H4 (cell line): Measurements from ENCODE around the gene ZC2HC1B. TPM values are rescaled to one million over a fixed set of nuclear protein-coding genes. Genes with fewer than 3 reads are reported as not detected.
A peak's percentile ranks its signal among the peaks of the same experiment; 100 is the strongest.
"Not testable (repeated sequence)": the region's sequence is repeated elsewhere in the genome, so short reads cannot be mapped to it uniquely, and the experiment has no call there.

ENCODE experiments used
- DNase-seq: peaks from one replicate; pipeline ENCODE4 v3.0.0-alpha.2; 2015; ENCODE audit warnings: low spot score
- total RNA-seq: library from RNA; depleted of rRNA; stranded (reverse); fragments of >200 nt; shearing (Covaris generic); gene quantifications from 2 replicates; pipeline ENCODE4 v1.2.3, GENCODE V29; 2014; rRNA removed

The ZC2HC1B gene, protein sequence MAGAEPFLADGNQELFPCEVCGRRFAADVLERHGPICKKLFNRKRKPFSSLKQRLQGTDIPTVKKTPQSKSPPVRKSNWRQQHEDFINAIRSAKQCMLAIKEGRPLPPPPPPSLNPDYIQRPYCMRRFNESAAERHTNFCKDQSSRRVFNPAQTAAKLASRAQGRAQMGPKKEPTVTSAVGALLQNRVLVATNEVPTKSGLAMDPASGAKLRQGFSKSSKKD
- not detected in 2 replicates for total RNA-seq

DNA sequence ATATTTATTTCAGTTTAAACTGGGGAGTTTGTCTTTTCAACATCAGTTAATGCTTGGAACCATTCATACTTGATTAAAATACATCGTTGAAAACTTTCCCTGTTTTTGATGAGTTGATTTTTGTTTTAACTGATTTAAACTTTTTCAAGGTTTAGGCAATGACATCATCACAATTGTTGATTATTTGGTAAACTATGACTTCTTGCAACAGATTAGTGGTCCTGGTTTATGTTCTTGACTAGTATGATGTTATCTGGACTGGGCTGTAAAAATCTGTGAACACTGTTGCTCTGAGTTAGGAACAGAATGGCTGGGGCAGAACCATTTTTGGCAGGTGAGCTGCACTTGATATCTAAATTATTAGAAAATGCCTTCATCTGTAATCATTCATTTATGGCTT lies at the start of gene ZC2HC1B:
Gene ZC2HC1B (plus strand): TSS at position 241 of the 400 bp plus-strand sequence. CDS start 66 bp downstream, at position 307.
- DNase-seq: no peak

DNA sequence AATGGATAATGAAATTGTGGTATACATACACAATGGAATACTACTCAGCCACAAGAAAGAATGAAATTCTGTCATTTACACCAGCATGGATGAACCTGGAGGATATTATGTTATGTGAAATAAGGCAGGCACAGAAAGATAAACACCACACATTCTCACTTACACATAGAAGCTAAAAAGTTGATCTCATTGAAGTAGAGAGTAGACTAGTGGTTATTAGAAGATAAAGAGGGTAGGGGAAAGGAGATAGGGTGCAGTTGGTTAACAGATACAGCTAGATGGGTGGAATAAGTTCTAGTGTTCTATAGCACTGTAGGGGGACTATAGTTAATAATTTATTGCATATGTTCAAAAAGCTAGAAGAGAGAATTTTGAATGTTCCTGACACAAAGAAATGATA lies 46.7 kb upstream of the ZC2HC1B start:
- DNase-seq: no peak

DNA sequence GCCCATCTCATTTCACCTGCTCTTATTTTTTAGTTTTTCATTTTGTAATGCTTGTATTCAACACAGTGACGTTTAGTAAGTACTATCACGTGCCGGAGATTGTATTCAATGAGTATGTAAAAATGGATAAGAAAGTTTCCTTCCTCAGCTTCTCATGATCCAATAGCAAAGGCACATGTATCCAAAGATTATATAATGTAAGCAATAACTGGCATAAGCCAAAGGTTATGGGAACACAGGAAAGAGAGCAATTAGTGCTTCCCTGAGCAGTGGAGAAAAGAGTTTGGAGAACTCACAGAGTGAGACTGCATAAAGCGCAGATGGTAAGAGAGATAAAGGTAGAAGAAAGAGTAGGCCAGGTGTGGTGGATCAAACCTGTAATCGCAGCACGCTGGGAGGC lies 42.9 kb upstream of the ZC2HC1B start:
- DNase-seq: no peak

DNA sequence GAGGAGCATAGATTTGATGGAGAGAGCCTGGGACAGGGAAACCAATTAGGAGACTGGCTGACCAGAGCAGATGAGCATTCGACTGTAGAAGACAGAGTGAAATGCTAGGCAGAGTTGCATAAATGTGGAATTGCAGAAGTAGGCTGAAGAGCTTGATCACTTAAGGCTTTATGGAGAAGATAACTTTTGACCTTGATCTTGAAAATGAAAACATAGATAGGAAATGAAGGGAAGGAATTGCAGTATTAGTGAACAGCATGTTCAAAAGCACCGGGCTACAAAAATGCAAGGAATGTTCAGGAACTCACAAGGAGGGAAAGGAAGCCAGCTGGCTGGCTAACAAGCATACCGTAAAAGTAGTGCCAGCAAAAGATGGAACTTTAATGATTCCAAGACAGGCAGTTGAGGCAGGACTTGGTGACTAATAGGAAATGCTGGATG lies 41.7 kb upstream of the ZC2HC1B start:
- no peak for DNase-seq

DNA sequence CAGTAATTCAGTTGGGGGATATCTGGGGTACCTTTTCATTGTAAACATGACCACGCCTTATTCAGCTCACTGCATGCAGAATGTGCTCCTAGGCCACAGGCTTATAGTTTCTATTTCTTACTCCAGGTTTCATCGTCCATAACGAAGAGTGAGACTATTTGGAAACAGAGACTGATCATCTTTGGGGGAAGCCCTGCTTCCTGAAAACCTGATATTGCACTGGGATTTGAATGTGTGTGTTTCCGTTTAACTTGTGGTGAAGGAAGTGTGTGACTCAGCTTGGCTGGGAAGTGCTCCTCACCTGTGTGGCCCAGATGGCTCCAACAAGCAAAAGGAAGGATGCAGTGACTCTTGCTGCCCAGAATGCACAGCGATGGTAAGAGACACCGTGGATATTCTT lies 40.7 kb upstream of the ZC2HC1B start:
- DNase-seq: no peak

DNA sequence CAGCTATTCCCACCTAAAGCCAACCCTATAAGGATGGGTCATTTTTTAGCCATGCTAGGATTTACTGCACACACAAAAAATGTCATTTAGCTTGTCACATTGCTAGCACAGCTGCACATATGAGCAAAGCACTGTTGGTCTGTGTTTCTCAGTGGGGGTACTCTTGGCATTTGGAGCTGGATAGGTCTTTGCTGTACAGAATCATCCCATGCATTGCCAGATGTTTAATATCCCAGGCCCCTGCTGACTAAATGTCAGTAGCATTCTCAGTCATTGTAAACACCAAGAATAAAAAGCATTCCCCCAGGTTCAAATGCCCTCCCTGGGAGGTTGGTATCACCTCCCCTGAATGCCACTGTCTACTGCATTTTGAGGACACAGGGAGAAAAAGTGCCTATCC lies 35.7 kb upstream of the ZC2HC1B start:
- no peak for DNase-seq

DNA sequence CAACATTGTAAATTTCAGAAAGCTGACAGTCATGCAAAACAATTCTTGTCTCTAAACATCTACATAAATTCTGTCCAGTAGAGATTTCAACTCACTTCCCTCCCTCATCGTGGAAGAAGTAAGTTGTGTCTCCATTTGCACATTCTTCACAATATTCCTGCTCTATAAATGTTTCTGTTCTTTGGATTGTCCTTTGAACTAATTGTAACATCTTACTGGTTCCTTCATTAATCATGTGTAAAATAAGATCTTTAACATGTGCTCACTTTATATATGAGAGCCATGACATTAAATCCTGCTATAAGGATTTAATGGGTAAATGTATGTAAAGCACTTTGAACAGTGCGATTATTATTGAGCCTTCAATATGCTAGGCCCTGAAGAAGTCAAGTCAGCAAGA lies 28.1 kb upstream of the ZC2HC1B start:
- no peak for DNase-seq

DNA sequence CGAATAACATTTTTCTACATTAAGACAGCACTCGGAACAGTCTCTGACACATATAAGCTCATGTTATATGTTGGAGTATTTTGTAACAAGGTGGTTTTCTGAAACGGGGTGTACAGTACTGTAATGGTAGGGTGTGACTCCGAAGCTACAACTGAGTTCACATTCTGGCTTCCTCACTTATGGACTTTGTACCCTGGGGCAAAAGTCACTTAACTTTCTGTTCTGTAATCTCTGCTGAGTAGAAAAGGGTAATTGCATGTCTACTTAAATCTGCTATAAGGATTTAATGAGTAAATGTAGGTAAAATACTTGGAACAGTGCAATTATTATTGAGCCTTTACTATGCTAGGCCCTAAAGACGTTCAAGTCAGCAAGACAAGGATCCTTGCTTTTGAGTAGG lies 25.9 kb upstream of the ZC2HC1B start:
- no peak for DNase-seq

DNA sequence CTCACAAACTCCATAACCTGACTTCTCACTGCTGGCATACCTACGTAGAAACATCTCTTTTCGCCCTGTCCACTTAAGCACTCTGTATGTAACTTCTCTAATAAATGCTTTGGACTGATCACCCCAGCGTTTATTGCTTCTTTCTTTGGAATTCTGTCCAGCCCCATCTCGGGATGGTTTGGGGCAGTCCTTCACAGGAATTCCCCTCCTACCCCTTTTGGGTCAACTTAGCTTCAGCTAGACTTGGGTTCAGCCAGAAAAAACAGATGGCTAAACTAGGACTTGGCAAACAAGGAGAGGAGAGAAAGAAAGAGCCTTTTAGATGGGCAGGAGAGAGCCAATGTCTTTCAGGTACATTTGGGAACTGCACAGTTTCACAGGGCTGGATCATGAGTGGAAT lies 25.1 kb upstream of the ZC2HC1B start:
- no peak for DNase-seq

DNA sequence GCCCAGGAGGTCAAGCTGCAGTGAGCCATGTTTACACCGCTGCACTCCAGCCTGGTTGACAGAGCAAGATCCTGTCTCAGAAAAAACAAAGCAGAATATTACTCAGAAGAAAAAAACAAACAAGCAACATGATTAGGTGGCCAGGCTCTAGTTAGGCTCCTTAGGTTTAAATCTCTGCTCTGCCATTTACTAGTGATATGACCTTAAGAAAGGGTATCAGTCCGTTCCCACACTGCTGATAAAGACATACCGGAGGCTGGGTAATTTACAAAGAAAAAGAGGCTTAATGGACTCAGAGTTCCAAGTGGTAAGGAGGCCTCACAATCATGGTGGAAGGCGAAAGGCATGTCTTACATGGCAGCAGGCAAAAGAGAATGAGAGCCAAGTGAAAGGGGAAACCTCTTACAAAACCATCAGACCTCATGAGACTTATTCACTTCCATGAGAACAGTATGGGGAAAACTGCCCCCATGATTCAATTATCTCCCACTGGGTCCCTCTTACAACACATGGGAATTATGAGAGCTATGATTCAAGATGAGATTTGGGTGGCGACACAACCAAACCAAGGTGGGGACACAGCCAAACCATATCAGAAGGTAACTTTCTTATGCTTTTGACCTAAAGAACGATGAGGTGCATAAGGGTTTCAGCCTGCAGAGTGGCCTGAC lies 23.5 kb upstream of the ZC2HC1B start:
- no peak for DNase-seq

DNA sequence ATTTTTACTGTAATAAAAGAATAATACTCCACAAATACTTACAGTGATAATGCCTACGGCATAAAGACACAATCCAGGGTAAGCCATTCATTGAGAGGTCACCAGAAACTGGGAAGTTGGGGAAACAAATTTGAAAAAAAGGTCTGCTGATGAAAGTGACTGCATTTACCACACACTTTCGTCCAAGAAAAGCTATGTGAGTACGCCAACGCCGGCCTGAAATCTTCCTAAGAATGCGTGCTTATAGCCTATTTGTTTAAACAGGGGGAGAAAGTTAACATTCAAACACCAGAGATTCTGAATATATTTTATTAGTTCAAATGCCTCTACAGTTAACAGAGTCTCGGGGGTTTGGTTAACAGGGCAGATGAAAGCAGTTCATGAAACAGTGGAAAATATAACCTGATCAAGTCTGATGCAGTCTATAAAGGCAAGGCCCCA lies 21.8 kb upstream of the ZC2HC1B start:
- no peak for DNase-seq

DNA sequence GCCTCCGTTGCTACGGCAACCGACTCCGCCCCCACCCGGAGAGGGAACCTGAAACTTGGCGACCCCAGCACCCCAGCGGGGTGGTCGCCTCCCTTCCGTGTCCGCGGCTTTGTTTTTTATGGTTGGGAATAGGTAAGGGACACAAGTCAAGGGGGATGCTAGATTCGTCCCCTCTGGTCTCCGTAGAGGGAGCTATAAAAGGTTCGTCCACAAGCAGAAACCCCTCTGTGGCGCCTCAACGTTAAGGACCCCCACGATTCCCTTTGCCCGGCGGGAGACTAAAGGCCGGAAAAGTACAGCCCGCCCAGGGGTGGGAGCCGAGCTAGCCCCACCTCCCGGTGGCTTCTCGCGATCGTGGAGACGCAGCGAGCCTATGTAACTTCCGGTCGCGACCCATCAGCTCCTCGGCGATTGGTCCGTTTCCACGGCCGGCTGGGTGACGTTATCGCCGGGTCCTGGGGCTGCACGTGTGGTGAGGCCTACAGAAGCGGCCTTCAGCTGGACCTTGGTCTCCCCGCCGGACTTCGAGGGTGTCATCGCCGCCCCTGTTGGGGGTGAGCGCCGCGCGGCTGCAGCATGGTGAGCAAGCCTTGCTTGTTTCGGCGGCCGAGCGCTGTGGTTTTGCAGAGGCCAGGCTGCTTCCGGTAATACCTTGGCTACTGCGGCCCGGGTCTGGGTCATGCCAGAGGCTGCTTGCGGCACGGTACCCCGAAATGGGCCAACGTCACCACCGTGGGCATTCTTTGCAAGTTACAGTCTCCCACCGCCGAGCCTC lies 21.2 kb upstream of the ZC2HC1B start, which contains the start of gene LTV1:
Gene LTV1 (plus strand): TSS at position 437 of the 775 bp plus-strand sequence. CDS start 140 bp downstream, at position 577.
- peak; percentile 90 for DNase-seq

DNA sequence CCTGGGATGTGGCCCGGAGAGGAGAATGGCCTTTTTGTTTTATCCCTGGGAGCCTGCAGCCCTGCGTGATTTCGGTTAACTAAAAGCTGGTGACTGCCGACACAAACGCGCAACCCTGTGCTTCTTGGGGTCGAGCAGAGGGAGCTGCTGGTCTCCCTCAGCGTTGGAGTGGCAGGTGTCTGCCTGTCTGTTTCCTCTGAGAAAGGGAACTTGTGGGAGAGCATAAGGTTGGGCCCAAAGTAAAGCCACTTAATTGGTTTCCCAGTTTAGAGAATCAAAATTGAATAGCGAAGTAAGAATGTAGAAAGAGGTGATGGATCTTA lies 20.6 kb upstream of the ZC2HC1B start:
- no peak for DNase-seq

DNA sequence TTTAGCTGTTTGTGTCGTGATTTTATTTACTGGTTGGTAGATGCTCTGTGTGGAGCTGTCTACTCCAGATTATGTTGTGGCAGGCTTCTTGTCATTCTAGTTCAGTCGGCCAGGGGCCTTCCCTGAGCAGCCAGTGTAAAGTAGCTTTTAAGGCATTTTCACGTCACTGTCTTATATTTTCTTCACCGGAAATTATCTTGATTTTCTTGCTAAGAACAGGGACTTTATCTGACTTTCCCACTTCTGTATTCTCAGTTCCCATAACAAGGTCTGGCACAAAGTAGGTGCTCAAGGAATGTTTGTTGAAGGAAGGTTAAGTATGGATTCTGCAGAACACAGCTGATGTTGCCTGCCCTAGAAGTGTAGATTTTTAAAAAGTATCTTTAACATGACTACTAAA lies 20.3 kb upstream of the ZC2HC1B start:
- no peak for DNase-seq

DNA sequence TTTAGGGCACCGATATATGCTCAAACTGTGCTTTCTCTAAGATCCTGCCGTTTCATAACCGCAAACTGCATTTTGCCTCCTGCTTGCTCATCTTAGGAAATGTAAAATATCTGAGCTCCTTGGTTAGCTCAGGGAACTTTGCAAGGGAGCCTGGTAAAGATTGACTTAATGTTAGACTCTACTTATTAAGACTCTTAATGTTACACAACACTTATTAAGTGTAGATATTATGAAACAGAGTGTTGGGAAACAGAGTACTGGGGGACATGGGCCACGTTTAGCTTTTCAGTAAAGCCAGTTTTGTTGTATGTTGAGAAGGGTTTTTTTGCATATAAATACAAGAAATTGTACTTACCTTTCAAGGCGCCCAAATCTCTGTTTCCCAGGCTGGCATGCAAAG lies 19.2 kb upstream of the ZC2HC1B start:
- DNase-seq: no peak

DNA sequence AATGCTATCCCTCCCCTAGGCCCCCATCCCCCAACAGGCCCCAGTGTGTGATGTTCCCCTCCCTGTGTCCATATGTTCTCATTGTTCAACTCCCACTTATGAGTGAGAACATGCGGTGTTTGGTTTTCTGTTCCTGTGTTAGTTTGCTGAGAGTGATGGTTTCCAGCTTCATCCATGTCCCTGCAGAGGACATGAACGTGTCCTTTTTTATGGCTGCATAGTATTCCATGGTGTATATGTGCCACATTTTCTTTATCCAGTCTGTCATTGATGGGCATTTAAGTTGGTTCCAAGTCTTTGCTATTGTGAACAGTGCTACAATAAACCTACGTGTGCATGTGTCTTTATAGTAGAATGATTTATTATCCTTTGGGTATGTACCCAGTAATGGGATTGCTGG lies 12.6 kb upstream of the ZC2HC1B start:
- not testable (repeated sequence) for DNase-seq

DNA sequence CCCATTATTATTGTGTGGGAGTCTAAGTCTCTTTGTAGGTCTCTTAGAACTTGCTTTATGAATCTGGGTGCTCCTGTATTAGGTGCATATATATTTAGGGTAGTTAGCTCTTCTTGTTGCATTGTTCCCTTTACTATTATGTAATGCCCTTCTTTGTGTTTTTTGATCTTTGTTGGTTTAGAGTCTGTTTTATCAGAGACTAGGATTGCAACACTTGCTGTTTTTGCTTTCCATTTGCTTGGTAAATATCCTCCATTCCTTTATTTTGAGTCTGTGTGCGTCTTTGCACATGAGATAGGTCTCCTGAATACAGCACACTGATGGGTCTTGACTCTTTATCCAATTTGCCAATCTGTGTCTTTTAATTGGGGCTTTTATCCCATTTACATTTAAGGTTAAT lies 9.2 kb upstream of the ZC2HC1B start:
- DNase-seq: not testable (repeated sequence)

DNA sequence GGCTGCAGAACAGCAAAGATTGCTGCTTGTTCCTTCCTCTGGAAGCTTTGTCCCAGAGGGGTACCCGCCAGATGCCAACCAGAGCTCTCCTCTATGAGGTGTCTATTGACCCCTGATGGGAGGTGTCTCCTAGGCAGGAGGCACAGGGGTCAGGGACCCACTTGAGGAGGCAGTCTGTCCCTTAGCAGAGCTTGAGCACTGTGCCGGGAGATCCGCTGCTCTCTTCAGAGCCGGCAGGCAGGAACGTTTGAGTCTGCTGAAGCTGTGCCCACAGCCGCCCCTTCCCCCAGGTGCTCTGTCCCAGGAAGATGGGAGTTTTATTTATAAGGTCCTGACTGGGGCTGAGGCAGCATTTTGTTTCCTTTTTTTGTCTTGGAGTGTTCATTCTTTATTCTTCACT lies 7.5 kb upstream of the ZC2HC1B start:
- not testable (repeated sequence) for DNase-seq

DNA sequence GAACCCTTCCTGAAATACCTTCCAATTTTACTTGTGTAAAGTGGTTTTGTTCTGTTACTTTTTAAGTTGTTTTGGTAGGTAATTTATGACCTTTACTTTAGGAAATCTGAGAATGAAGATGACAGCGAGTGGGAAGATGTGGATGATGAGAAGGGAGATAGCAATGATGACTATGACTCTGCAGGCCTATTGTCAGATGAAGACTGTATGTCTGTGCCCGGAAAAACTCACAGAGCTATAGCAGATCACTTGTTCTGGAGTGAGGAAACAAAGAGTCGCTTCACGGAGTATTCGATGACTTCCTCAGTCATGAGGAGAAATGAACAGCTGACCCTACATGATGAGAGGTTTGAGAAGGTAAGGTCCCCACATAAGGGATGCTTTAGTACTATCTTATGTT lies 6.6 kb upstream of the ZC2HC1B start:
- no peak for DNase-seq

DNA sequence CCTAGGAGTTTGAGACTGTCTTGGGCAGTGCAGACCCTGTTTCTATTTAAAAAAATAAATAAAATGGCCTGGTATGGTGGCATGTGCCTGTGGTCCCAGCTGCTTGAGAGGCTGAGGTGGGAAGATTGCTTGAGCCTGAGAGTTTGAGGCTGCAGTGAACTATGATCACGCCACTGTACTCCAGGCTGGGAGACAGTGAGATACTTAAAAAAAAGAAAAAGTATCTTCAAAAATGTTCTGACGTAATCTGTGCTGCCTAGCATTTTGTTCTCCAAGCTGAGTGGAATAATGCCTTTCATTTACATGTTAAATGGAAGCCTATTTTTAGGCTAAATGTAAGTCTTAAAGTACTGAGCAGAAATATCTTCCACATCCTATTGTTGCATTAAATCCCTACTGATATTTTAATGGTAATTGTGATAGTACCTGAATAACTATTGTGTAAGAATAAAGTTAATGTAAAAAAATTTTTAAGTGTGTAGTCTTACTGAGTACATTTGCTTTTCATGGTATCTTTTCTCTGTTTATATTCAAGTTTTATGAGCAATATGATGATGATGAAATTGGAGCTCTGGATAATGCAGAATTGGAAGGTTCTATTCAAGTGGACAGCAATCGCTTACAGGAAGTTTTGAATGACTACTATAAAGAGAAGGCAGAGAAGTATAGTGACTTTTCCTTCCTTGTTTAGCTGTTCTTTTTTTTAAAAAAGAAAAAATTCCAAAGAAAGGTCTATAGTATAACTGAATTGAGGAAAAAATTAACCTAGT lies 4.2 kb upstream of the ZC2HC1B start:
- no peak for DNase-seq

DNA sequence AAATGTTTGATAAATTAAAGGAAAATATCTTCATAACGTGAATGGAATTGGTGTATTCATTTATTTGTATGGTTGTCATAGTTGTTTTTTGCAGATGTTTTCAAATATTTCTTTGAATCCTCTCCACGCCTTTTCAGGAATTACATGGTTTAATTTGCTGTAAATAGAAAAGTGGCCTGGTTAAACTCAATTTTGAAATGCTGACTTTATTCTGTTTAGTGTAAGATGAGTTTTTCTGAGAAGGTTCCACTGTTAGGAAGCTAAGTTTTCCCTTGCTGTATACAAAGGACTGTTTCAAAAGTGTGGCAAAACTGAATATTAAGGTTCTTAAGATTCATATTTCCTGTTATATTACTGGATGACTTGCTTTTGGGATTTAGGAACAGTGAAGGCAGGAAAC lies 503 bp upstream of the ZC2HC1B start:
- DNase-seq: no peak

DNA sequence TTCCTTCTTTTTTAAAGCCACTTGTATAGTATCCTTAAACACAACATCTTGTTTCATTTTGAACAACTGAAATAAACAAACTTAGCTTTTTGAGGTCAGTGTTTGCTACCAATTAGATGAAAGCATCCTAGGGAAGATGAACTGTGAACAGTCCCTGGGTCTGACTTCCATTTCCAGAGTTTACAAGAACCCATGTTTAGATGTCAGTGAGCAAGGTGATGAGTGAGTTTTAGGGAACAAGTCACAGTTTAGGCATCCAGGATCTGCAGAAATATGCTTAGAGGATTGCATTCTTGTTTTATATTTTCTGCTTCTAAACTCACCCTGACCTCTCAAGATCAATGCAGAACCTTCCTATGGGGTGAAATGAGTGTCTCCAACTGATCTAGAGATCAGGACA lies 3.0 kb downstream of the ZC2HC1B start:
- no peak for DNase-seq
